Naive thymus-derived CD8-positive, alpha-beta T cell (primary cell): Measurements from ENCODE around the gene IP6K1. TPM values are rescaled to one million over a fixed set of nuclear protein-coding genes. Genes with fewer than 3 reads are reported as not detected.
A peak's percentile ranks its signal among the peaks of the same experiment; 100 is the strongest.
"Not testable (repeated sequence)": the region's sequence is repeated elsewhere in the genome, so short reads cannot be mapped to it uniquely, and the experiment has no call there.

Experiments used
- ATAC-seq, 2 donors: fragments of 150-1000 bp; cut with Tn5 transposase in 1 of 2; sonication (Bioruptor Pico), chemical (Tn5 transposase) in 1 of 2; 1 replicate in 1 of 2; 2 replicates in 1 of 2; pipeline ENCODE4 v1.10.0; 2021; ENCODE audit warnings: mild to moderate bottlenecking in 2 of 2, moderate library complexity in 2 of 2
- POLR2A ChIA-PET: fragments of 350-600 bp; sonication (Branson Sonifier 250); formaldehyde crosslinking; loops from one replicate; lab custom pipeline; 2021; ENCODE audit warnings: antibody characterized with exemption; lab: Charles Lee
- DNase-seq, 10 donors: peaks; one replicate each; pipeline versions ENCODE4 v3.0.0 to v3.0.0-alpha.2; 2020 to 2022
- H3K27ac Mint-ChIP-seq, 10 donors: one replicate each; pipeline ENCODE4 v1.8.0; 2020 to 2022; ENCODE audit warnings: mild to moderate bottlenecking in 10 of 10, mixed read lengths in 10 of 10, moderate library complexity in 4 of 10, inconsistent platforms in 1 of 10
- H3K27me3 Mint-ChIP-seq, 5 donors: one replicate each; pipeline ENCODE4 v1.8.0; 2021 to 2022; ENCODE audit warnings: mixed read lengths in 5 of 5
- H3K36me3 Mint-ChIP-seq, 3 donors: one replicate each; pipeline ENCODE4 v1.8.0; 2020 to 2022; ENCODE audit warnings: mixed read lengths in 3 of 3, mild to moderate bottlenecking in 2 of 3, inconsistent platforms in 1 of 3
- H3K4me1 Mint-ChIP-seq, 4 donors: one replicate each; pipeline ENCODE4 v1.8.0; 2021 to 2022; ENCODE audit warnings: mixed read lengths in 4 of 4
- H3K4me3 Mint-ChIP-seq, 10 donors: one replicate each; pipeline ENCODE4 v1.8.0; 2020 to 2022; ENCODE audit warnings: mild to moderate bottlenecking in 10 of 10, mixed read lengths in 10 of 10, moderate library complexity in 6 of 10, inconsistent platforms in 1 of 10
- H3K9me3 Mint-ChIP-seq, 9 donors: one replicate each; pipeline ENCODE4 v1.8.0; 2020 to 2022; ENCODE audit warnings: mixed read lengths in 9 of 9, mild to moderate bottlenecking in 3 of 9, inconsistent platforms in 1 of 9, moderate library complexity in 1 of 9
- polyA plus RNA-seq, 3 donors: library from polyadenylated mRNA; unstranded; fragments of 300-500 nt; fragmentation: Illumina TruSeq; gene quantifications; one replicate each; pipeline ENCODE4 v1.2.3, GENCODE V29; 2021
- total RNA-seq, 8 experiments: library from RNA in 2 of 8; stranded (reverse) in 2 of 8; gene quantifications; one replicate each; pipeline ENCODE4 v1.2.3 and lab custom pipeline; 2021 to 2026

Gene IP6K1
- total and polyA plus RNA-seq, 5 experiments from 2014 or later: 11.7 to 53.4 (median 26.0) TPM

GRCh38 chr3:49780080-49780974, 6.0 kb downstream of the IP6K1 start:
- peak in 1 of 2 donors; percentile 22 for ATAC-seq
- H3K27me3 Mint-ChIP-seq: no peaks in the 10 kb centered on the region
- peak overlapping the region; percentile 22 to 84 (median 69) for H3K27ac Mint-ChIP-seq
- peaks cover 0 to 68% (median 5%) of the 10 kb centered on the region in 3 donors for H3K36me3 Mint-ChIP-seq
- DNase-seq: peak in 1 of 10 donors; percentile 13
- POLR2A ChIA-PET: interaction anchor here (0.5 to 1.0 kb wide), 2 partner anchors 303 to 441 kb away, joined by 3 read pairs; partner anchors contain the start of gene USP4
- H3K4me1 Mint-ChIP-seq: peaks cover 18 to 72% (median 52%) of the 10 kb centered on the region in 4 donors
- H3K9me3 Mint-ChIP-seq: no peaks in the 10 kb centered on the region
- peak overlapping the region in 7 of 10 donors; percentile 20 to 57 (median 50) for H3K4me3 Mint-ChIP-seq

GRCh38 chr3:49779358-49780079, 6.8 kb downstream of the IP6K1 start:
- DNase-seq (no peak), ATAC-seq (no peak)
- H3K9me3 Mint-ChIP-seq: no peaks in the 10 kb centered on the region
- no peaks in the 10 kb centered on the region for H3K27me3 Mint-ChIP-seq
- H3K36me3 Mint-ChIP-seq: peaks cover 0 to 71% (median 5%) of the 10 kb centered on the region in 3 donors
- peak overlapping the region in 7 of 10 donors; percentile 8 to 57 (median 41) for H3K4me3 Mint-ChIP-seq
- peak overlapping the region; percentile 2 to 84 (median 61) for H3K27ac Mint-ChIP-seq
- POLR2A ChIA-PET: interaction anchor here (1.0 kb wide), 1 partner anchor 440 kb away, joined by 3 read pairs; the partner anchor contains the start of gene USP4
- H3K4me1 Mint-ChIP-seq: peaks cover 18 to 70% (median 49%) of the 10 kb centered on the region in 4 donors

- not testable (repeated sequence) for H3K9me3 Mint-ChIP-seq, H3K27ac Mint-ChIP-seq, H3K27me3 Mint-ChIP-seq, H3K4me3 Mint-ChIP-seq, DNase-seq, ATAC-seq
- Mint-ChIP-seq H3K36me3 (peaks cover 0 to 56% (median 5%) of the 10 kb centered on the region in 3 donors), H3K4me1 (peaks cover 13 to 52% (median 43%) of the 10 kb centered on the region in 4 donors)
- POLR2A ChIA-PET: interaction anchor here (1.1 kb wide), 1 partner anchor 10 kb away, joined by 3 read pairs; the partner anchor contains the start of gene IP6K1
Observed at GRCh38 chr3:49776101-49776500, 10.2 kb downstream of the IP6K1 start.

- H3K4me3 Mint-ChIP-seq: no peak overlapping the region
- no peaks in the 10 kb centered on the region for H3K9me3 Mint-ChIP-seq
- H3K36me3 Mint-ChIP-seq: peaks cover 0 to 51% (median 5%) of the 10 kb centered on the region in 3 donors
- DNase-seq (no peak), ATAC-seq (no peak)
- peaks cover 13 to 49% (median 38%) of the 10 kb centered on the region in 4 donors for H3K4me1 Mint-ChIP-seq
- peak overlapping the region in 4 of 10 donors; percentile 15 to 74 (median 46) for H3K27ac Mint-ChIP-seq
- POLR2A ChIA-PET: interaction anchor here (1.1 kb wide), 1 partner anchor 10 kb away, joined by 3 read pairs; the partner anchor contains the start of gene IP6K1
- no peaks in the 10 kb centered on the region for H3K27me3 Mint-ChIP-seq
Observed at GRCh38 chr3:49775538-49775937, 10.8 kb downstream of the IP6K1 start.

- no peak for DNase-seq
- H3K27ac Mint-ChIP-seq: no peak overlapping the region
- H3K27me3 Mint-ChIP-seq: no peaks in the 10 kb centered on the region
- POLR2A ChIA-PET: interaction anchor here (0.6 kb wide), 1 partner anchor 8 kb away, joined by 5 read pairs; no protein-coding TSS in a partner anchor
- H3K9me3 Mint-ChIP-seq: no peaks in the 10 kb centered on the region
- ATAC-seq: no peak
- peaks cover 4 to 50% (median 35%) of the 10 kb centered on the region in 4 donors for H3K4me1 Mint-ChIP-seq
- no peak overlapping the region for H3K4me3 Mint-ChIP-seq
- peaks cover 0 to 56% (median 9%) of the 10 kb centered on the region in 3 donors for H3K36me3 Mint-ChIP-seq
Observed at GRCh38 chr3:49772703-49773102, 13.6 kb downstream of the IP6K1 start.

GRCh38 chr3:49771340-49771938, 14.9 kb downstream of the IP6K1 start:
- Mint-ChIP-seq H3K27ac (no peak overlapping the region), H3K27me3 (no peaks in the 10 kb centered on the region), H3K36me3 (peaks cover 0 to 45% (median 4%) of the 10 kb centered on the region in 3 donors), H3K4me1 (peaks cover 4 to 45% (median 31%) of the 10 kb centered on the region in 4 donors), H3K4me3 (no peak overlapping the region), H3K9me3 (no peaks in the 10 kb centered on the region)
- ATAC-seq: no peak
- POLR2A ChIA-PET: interaction anchor here (0.7 to 1.8 kb wide), 3 partner anchors 15 to 679 kb away, joined by 5 to 7 read pairs (median 7); partner anchors contain the start of gene IP6K1
- DNase-seq: no peak

- POLR2A ChIA-PET: interaction anchor here (1.8 kb wide), 1 partner anchor 17 kb away, joined by 5 read pairs; the partner anchor contains the start of gene IP6K1
- H3K27ac Mint-ChIP-seq: peak overlapping the region in 3 of 10 donors; percentile 11 to 69 (median 17)
- H3K9me3 Mint-ChIP-seq: no peaks in the 10 kb centered on the region
Observed at GRCh38 chr3:49769926-49770325, 16.4 kb downstream of the IP6K1 start.

GRCh38 chr3:49769286-49769915, 16.9 kb downstream of the IP6K1 start:
- Mint-ChIP-seq H3K36me3 (peaks cover 0 to 48% (median 4%) of the 10 kb centered on the region in 3 donors), H3K27me3 (no peaks in the 10 kb centered on the region), H3K4me3 (no peak overlapping the region), H3K27ac (peak overlapping the region in 4 of 10 donors; percentile 2 to 11 (median 4)), H3K4me1 (peaks cover 6 to 40% (median 29%) of the 10 kb centered on the region in 4 donors), H3K9me3 (no peaks in the 10 kb centered on the region)
- ATAC-seq (no peak), DNase-seq (no peak)
- POLR2A ChIA-PET: interaction anchor here (1.8 kb wide), 1 partner anchor 17 kb away, joined by 5 read pairs; the partner anchor contains the start of gene IP6K1

More at GRCh38 chr3:49769926-49770325, 16.4 kb downstream of the IP6K1 start:
- Mint-ChIP-seq H3K4me1 (peaks cover 3 to 41% (median 25%) of the 10 kb centered on the region in 4 donors), H3K27me3 (no peaks in the 10 kb centered on the region), H3K36me3 (peaks cover 0 to 46% (median 4%) of the 10 kb centered on the region in 3 donors), H3K4me3 (no peak overlapping the region)
- ATAC-seq (no peak), DNase-seq (no peak)

GRCh38 chr3:49763981-49764380, 22.4 kb downstream of the IP6K1 start:
- Mint-ChIP-seq H3K4me1 (peaks cover 8 to 36% (median 23%) of the 10 kb centered on the region in 4 donors), H3K27ac (no peak overlapping the region), H3K4me3 (no peak overlapping the region), H3K27me3 (no peaks in the 10 kb centered on the region), H3K36me3 (peaks cover 0 to 55% (median 0%) of the 10 kb centered on the region in 3 donors), H3K9me3 (no peaks in the 10 kb centered on the region)
- ATAC-seq: no peak
- no peak for DNase-seq
- POLR2A ChIA-PET: no interaction called here

- Mint-ChIP-seq H3K36me3 (peaks cover 0 to 52% (median 0%) of the 10 kb centered on the region in 3 donors), H3K27me3 (no peaks in the 10 kb centered on the region), H3K27ac (no peak overlapping the region), H3K4me1 (peaks cover 17 to 40% (median 32%) of the 10 kb centered on the region in 4 donors), H3K4me3 (no peak overlapping the region), H3K9me3 (no peaks in the 10 kb centered on the region)
- ATAC-seq: no peak
- POLR2A ChIA-PET: no interaction called here
- DNase-seq: no peak
Observed at GRCh38 chr3:49761661-49762060, 24.7 kb downstream of the IP6K1 start.

- Mint-ChIP-seq H3K9me3 (no peaks in the 10 kb centered on the region), H3K4me1 (peaks cover 24 to 49% (median 42%) of the 10 kb centered on the region in 4 donors), H3K27ac (peak overlapping the region in 4 of 10 donors; percentile 1 to 79 (median 25)), H3K36me3 (peaks cover 0 to 40% (median 0%) of the 10 kb centered on the region in 3 donors), H3K4me3 (no peak overlapping the region), H3K27me3 (no peaks in the 10 kb centered on the region)
- DNase-seq (no peak), ATAC-seq (no peak)
- POLR2A ChIA-PET: no interaction called here
Observed at GRCh38 chr3:49759226-49759625, 27.1 kb downstream of the IP6K1 start.
